ENCODE measurements around the gene MGA. TPM values are rescaled to one million over a fixed set of nuclear protein-coding genes. Genes with fewer than 3 reads are reported as not detected.

The MGA gene
- total and polyA plus RNA-seq, 2 experiments from 2014 or later: 42.6 to 58.9 TPM

GRCh38 chr15:41690636-41691035 is 30.4 kb downstream of the MGA start:
- Mint-ChIP-seq H3K4me1 (peaks cover 25% of the 10 kb centered on the region), H3K4me3 (no peak overlapping the region), H3K27ac (no peak overlapping the region), H3K36me3 (ENCODE audit: low read depth) (no peaks in the 10 kb centered on the region; the same call in 2 of the 3 replicates), H3K27me3 (ENCODE audit: insufficient read depth, low read depth, poor library complexity) (peaks cover 2% of the 10 kb centered on the region), H3K9me3 (no peaks in the 10 kb centered on the region)
- no peak overlapping the region for H3K4me2 ChIP-seq
- DNase-seq (ENCODE audit: low spot score): no peak
- TF ChIP-seq, protein P1, sequence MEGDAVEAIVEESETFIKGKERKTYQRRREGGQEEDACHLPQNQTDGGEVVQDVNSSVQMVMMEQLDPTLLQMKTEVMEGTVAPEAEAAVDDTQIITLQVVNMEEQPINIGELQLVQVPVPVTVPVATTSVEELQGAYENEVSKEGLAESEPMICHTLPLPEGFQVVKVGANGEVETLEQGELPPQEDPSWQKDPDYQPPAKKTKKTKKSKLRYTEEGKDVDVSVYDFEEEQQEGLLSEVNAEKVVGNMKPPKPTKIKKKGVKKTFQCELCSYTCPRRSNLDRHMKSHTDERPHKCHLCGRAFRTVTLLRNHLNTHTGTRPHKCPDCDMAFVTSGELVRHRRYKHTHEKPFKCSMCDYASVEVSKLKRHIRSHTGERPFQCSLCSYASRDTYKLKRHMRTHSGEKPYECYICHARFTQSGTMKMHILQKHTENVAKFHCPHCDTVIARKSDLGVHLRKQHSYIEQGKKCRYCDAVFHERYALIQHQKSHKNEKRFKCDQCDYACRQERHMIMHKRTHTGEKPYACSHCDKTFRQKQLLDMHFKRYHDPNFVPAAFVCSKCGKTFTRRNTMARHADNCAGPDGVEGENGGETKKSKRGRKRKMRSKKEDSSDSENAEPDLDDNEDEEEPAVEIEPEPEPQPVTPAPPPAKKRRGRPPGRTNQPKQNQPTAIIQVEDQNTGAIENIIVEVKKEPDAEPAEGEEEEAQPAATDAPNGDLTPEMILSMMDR (conservative IDR thresholded peaks at IDR 0.05; ENCODE audit: low read depth in 2 of 2): no peak
- no peak for TF ChIP-seq EZH2phosphoT487 (IDR thresholded peaks at IDR 0.05; ENCODE audit: unreplicated experiment)
- TF ChIP-seq JUNB (IDR thresholded peaks at IDR 0.05; ENCODE audit: unreplicated experiment): no peak
- TF ChIP-seq NANOG (IDR thresholded peaks at IDR 0.05; ENCODE audit: borderline replicate concordance): no peak
- TF ChIP-seq, protein P2, sequence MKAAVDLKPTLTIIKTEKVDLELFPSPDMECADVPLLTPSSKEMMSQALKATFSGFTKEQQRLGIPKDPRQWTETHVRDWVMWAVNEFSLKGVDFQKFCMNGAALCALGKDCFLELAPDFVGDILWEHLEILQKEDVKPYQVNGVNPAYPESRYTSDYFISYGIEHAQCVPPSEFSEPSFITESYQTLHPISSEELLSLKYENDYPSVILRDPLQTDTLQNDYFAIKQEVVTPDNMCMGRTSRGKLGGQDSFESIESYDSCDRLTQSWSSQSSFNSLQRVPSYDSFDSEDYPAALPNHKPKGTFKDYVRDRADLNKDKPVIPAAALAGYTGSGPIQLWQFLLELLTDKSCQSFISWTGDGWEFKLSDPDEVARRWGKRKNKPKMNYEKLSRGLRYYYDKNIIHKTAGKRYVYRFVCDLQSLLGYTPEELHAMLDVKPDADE (IDR thresholded peaks at IDR 0.05): no peak
- no peak for TF ChIP-seq EZH2 (IDR thresholded peaks at IDR 0.05; ENCODE audit: low read depth, unreplicated experiment)
- TF ChIP-seq CREB1 (CRISPR knock-in tag; IDR thresholded peaks at IDR 0.05; ENCODE audit: low read depth): no peak
- TF ChIP-seq ZNF114 (CRISPR knock-in tag; IDR thresholded peaks at IDR 0.05): no peak
- no peak for TF ChIP-seq REST (IDR thresholded peaks at IDR 0.05; ENCODE audit: unreplicated experiment)
- TF ChIP-seq ZNF331 (CRISPR knock-in tag; IDR thresholded peaks at IDR 0.05; ENCODE audit: low read depth): no peak
- no peak overlapping the region for H2AFZ ChIP-seq
- H3K36me3 ChIP-seq (ENCODE audit: insufficient read depth): no peaks in the 10 kb centered on the region
- H3K4me1 ChIP-seq (ENCODE audit: insufficient read depth): peaks cover 5% of the 10 kb centered on the region; the same call in 1 of the 2 replicates
- H3K9me2 ChIP-seq (ENCODE audit: insufficient read depth): no peaks in the 10 kb centered on the region
- H3K79me2 ChIP-seq (replicated peaks; ENCODE audit: insufficient read depth): peaks cover 100% of the 10 kb centered on the region
- peaks cover 24% of the 10 kb centered on the region; the same call in 1 of the 2 replicates for H4K20me1 ChIP-seq (replicated peaks; ENCODE audit: insufficient read depth)
- H3K27me3 ChIP-seq (ENCODE audit: insufficient read depth): no peaks in the 10 kb centered on the region
- H3K4me3 ChIP-seq: no peak overlapping the region
- no peak overlapping the region for H3K27ac ChIP-seq (ENCODE audit: low read depth)
- H3F3A ChIP-seq (replicated peaks; ENCODE audit: low read depth): no peaks in the 10 kb centered on the region
- no peak; the same call in 2 of the 3 replicates for ATAC-seq
